PC-9 (cell line): ENCODE measurements around the gene C11orf21.

Experiments used
- CTCF ChIP-seq: fragments of 200-600 bp; sonication (generic); conservative IDR thresholded peaks from 2 replicates; pipeline ENCODE4 v1.6.1; 2017; ENCODE audit warnings: mixed run types, antibody characterized with exemption, mild to moderate bottlenecking, moderate library complexity
- EZH2 ChIP-seq: fragments of 200-600 bp; sonication (generic); IDR thresholded peaks from 2 replicates; pipeline ENCODE4 v1.8.0; 2017; ENCODE audit warnings: antibody characterized with exemption, low read depth

GRCh38 chr11:2296913-2297622, 4.7 kb downstream of the C11orf21 start:
- TF ChIP-seq CTCF (no peak), EZH2 (no peak)
